ENCODE results near the gene RRAGA. TPM values are rescaled to one million over a fixed set of nuclear protein-coding genes. Genes with fewer than 3 reads are reported as not detected.
"Not testable (repeated sequence)": the region's sequence is repeated elsewhere in the genome, so short reads cannot be mapped to it uniquely, and the experiment has no call there.

RRAGA gene, protein sequence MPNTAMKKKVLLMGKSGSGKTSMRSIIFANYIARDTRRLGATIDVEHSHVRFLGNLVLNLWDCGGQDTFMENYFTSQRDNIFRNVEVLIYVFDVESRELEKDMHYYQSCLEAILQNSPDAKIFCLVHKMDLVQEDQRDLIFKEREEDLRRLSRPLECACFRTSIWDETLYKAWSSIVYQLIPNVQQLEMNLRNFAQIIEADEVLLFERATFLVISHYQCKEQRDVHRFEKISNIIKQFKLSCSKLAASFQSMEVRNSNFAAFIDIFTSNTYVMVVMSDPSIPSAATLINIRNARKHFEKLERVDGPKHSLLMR
- 73.2 and 75.3 TPM in 2 replicates for total RNA-seq (ENCODE audit: low replicate concordance)
- long read RNA-seq, transcript RRAGA-201 (1 exons, 1,589 nt): major isoform, 226 of 227 reads
- long read RNA-seq, partial matches to known transcripts: 0 of 227 reads
- long read RNA-seq, other reads (novel, unspliced or antisense): 1 of 227 reads

DNA sequence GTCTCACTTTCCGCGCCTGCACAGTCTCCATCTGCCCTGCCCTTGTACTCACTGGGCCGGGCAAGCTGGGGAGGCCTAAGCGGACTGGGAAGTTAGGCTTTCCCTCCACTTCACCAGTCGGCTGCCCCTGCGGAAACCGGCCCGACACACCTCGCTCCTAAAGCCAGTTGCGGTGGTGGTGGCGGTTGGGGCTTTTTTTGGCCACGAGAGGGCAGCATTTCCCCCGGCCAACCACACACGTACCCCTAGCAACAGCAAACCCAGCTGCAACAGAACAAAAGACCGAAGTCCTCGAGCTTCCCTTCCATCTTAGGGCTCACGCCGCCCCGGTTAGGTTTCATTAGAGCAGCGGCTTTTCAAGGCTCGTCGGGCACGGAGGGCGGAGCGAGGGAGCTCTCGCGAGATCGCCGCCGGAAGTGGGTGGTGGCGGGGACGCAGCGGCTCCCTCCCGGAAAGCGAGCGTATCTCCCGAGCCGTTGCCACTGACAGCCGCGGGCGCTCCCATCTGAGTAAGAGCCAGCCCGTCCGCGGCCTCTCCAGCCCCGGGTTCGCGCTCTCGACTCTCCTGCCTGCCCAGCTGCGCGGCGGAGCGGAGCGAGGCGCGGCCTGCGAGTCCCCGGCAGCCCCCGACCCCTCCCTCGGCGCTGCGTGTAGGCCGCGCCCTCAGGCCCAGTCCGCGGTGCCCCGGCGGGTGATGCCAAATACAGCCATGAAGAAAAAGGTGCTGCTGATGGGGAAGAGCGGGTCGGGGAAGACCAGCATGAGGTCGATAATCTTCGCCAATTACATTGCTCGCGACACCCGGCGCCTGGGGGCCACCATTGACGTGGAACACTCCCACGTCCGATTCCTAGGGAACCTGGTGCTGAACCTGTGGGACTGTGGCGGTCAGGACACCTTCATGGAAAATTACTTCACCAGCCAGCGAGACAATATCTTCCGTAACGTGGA is at the start of gene RRAGA:
Gene RRAGA (plus strand): TSS at position 462 of the 951 bp plus-strand sequence. CDS start 233 bp downstream, at position 695.
- Mint-ChIP-seq H3K4me1 (ENCODE audit: unreplicated experiment) (peaks cover 19% of the 10 kb centered on the region), H3K27me3 (no peaks in the 10 kb centered on the region)

GRCh38 chr9:19000133-19000532 is 49.1 kb upstream of the RRAGA start:
- no peaks in the 10 kb centered on the region for H3K9me3 Mint-ChIP-seq
- peaks cover 2% of the 10 kb centered on the region for H3K4me1 Mint-ChIP-seq (ENCODE audit: unreplicated experiment)
- TF ChIP-seq, protein P1, sequence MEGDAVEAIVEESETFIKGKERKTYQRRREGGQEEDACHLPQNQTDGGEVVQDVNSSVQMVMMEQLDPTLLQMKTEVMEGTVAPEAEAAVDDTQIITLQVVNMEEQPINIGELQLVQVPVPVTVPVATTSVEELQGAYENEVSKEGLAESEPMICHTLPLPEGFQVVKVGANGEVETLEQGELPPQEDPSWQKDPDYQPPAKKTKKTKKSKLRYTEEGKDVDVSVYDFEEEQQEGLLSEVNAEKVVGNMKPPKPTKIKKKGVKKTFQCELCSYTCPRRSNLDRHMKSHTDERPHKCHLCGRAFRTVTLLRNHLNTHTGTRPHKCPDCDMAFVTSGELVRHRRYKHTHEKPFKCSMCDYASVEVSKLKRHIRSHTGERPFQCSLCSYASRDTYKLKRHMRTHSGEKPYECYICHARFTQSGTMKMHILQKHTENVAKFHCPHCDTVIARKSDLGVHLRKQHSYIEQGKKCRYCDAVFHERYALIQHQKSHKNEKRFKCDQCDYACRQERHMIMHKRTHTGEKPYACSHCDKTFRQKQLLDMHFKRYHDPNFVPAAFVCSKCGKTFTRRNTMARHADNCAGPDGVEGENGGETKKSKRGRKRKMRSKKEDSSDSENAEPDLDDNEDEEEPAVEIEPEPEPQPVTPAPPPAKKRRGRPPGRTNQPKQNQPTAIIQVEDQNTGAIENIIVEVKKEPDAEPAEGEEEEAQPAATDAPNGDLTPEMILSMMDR (conservative IDR thresholded peaks at IDR 0.05): no peak
- H3K27ac Mint-ChIP-seq: no peak overlapping the region
- no peak for DNase-seq (ENCODE audit: extremely low spot score, unreplicated experiment)
- no peaks in the 10 kb centered on the region for H3K27me3 Mint-ChIP-seq
- peaks cover 3% of the 10 kb centered on the region for H3K36me3 Mint-ChIP-seq
- no peak overlapping the region for H3K4me3 Mint-ChIP-seq

More for the DNA sequence above, at the start of gene RRAGA:
- H3K9me3 Mint-ChIP-seq: no peaks in the 10 kb centered on the region
- peak within 1 kb of the TSS; percentile 97 for H3K4me3 Mint-ChIP-seq
- TF ChIP-seq, protein P1 (conservative IDR thresholded peaks at IDR 0.05): peak; percentile 95
- peak; percentile 98 for DNase-seq (ENCODE audit: extremely low spot score, unreplicated experiment)
- H3K36me3 Mint-ChIP-seq: peaks cover 3% of the 10 kb centered on the region
- H3K27ac Mint-ChIP-seq: peak within 1 kb of the TSS; percentile 97

DNA sequence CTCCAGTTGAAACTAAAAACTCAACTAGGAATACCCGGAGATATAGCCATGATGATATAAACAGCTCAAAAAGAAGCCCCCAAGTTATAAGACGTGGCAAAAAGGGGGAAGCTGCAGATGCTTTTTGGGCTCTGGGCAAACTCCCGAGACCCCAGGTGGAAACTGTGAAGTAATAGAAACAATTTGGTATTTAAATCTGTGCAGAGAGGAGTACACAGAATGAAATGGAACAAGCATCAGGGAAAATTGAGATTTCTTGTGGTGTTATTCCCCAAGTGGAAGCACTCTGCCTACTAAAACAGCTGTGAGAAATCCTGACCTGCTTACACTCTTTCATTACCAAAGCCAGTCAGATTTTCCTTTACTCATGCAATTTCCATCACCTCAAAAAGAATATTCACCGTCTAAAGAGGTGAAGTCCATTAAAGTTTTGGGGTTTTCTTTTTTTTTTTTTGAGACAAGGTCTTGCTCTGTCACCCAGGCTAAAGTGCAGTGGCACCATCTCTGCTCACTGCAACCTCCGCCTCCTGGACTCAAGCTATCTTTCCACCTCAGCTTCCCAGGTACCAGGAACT is 39.7 kb upstream of the RRAGA start:
- H3K27ac Mint-ChIP-seq: no peak overlapping the region
- no peak for DNase-seq (ENCODE audit: extremely low spot score, unreplicated experiment)
- no peaks in the 10 kb centered on the region for H3K27me3 Mint-ChIP-seq
- H3K4me1 Mint-ChIP-seq (ENCODE audit: unreplicated experiment): peaks cover 8% of the 10 kb centered on the region
- H3K4me3 Mint-ChIP-seq: no peak overlapping the region
- no peaks in the 10 kb centered on the region for H3K36me3 Mint-ChIP-seq
- H3K9me3 Mint-ChIP-seq: peaks cover 6% of the 10 kb centered on the region
- TF ChIP-seq, protein P1 (conservative IDR thresholded peaks at IDR 0.05): no peak

DNA sequence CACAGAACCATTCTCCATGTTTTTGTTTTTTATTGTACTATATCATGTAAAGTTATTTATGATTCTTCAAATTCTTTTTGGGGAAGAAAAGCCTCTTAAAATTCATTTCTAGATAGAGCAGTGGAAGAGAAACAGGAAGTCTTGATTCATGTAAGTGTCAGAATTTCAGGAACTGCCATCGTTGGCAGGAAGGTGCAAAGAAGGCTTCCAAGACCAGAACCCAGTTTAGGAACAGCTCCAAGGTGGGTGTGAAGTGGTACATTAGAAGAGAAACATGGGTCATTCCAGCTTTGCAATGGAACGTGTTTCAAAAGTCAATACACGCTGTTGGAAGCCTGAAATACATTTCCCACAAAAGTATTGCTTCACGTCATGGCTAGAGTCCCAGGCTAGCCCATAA is 31.0 kb upstream of the RRAGA start:
- Mint-ChIP-seq H3K4me1 (ENCODE audit: unreplicated experiment) (peaks cover 7% of the 10 kb centered on the region), H3K4me3 (no peak overlapping the region), H3K27ac (no peak overlapping the region), H3K27me3 (no peaks in the 10 kb centered on the region), H3K36me3 (no peaks in the 10 kb centered on the region), H3K9me3 (peaks cover 6% of the 10 kb centered on the region)
- no peak for DNase-seq (ENCODE audit: extremely low spot score, unreplicated experiment)
- TF ChIP-seq, protein P1 (conservative IDR thresholded peaks at IDR 0.05): no peak

GRCh38 chr9:19020886-19021455 is 28.3 kb upstream of the RRAGA start:
- DNase-seq (ENCODE audit: extremely low spot score, unreplicated experiment): no peak
- Mint-ChIP-seq H3K27me3 (peaks cover 2% of the 10 kb centered on the region), H3K36me3 (no peaks in the 10 kb centered on the region), H3K9me3 (peaks cover 6% of the 10 kb centered on the region), H3K4me3 (no peak overlapping the region), H3K4me1 (ENCODE audit: unreplicated experiment) (peaks cover 10% of the 10 kb centered on the region), H3K27ac (no peak overlapping the region)
- TF ChIP-seq, protein P1 (conservative IDR thresholded peaks at IDR 0.05): no peak

- H3K36me3 Mint-ChIP-seq; H3K9me3 Mint-ChIP-seq; H3K4me3 Mint-ChIP-seq; H3K27ac Mint-ChIP-seq; DNase-seq (ENCODE audit: extremely low spot score, unreplicated experiment); H3K27me3 Mint-ChIP-seq: not testable (repeated sequence)
- peaks cover 10% of the 10 kb centered on the region for H3K4me1 Mint-ChIP-seq (ENCODE audit: unreplicated experiment)
Observed at GRCh38 chr9:19021649-19022048, 27.6 kb upstream of the RRAGA start.

Measured in type B pancreatic cell (in vitro differentiated cells).